Amniotic epithelial cell (primary cell): ENCODE data around the gene CHRM5.

ENCODE experiments used
- DNase-seq: peaks from one replicate; pipeline ENCODE4 v3.0.0-alpha.2; 2010; ENCODE audit warnings: low read depth

CHRM5 gene

GRCh38 chr15:34043391-34043790, 75.1 kb downstream of the CHRM5 start:
- DNase-seq = peak; percentile 57

GRCh38 chr15:34043813-34044212, 75.5 kb downstream of the CHRM5 start:
- no peak for DNase-seq

GRCh38 chr15:34046471-34047145, 78.3 kb downstream of the CHRM5 start:
- DNase-seq = no peak

GRCh38 chr15:34047893-34048775, 79.8 kb downstream of the CHRM5 start:
- peak; percentile 61 for DNase-seq

DNA sequence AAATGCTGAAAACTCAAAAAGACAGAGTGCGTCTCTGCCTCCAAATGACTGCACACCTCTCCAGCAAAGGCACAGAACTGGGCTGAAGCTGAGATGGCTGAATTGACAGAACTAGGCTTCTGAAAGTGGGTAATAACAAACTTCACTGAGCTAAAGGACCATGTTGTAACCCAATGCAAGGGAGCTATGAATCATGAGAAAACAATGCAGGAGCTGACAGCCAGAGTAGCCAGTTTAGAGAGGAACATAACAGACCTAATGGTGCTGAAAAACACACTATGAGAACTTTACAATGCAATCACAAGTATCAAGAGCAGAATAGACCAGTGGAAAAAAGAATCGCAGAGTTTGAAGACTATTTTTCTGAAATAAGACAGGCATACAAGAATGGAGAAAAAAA, 80.8 kb downstream of the CHRM5 start:
- peak; percentile 91 for DNase-seq

- DNase-seq = peak; percentile 21
These were observed 82.1 kb downstream of the CHRM5 start for GRCh38 chr15:34050385-34050784.

DNA sequence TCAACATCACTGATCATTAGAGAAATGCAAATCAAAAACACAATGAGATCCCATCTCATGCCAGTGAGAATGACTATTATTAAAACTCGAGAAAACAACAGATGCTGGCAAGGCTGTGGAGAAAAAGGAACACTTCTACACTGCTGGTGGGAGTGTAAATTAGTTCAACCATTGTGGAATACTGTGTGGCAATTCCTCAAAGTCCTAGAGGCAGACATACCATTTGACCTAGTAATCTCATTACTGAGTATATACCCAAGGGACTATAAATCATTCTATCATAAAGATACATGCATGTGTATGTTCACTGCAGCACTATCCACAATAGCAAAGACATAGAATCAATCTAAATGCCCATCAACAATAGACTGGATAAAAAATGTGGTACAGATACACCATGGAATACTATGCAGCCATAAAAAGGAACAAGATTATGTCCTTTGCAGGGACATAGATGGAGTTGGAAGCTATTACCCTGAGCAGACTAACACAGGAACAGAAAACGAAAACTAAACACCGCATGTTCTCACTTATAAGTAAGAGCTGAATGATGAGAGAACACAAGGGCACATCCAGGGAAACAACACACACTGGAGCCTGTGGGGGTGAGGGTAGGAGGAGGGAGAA, 85.9 kb downstream of the CHRM5 start:
- DNase-seq = no peak

GRCh38 chr15:34055868-34056595, 87.7 kb downstream of the CHRM5 start:
- DNase-seq = peak; percentile 96

- DNase-seq = peak; percentile 19
These were observed 88.6 kb downstream of the CHRM5 start for GRCh38 chr15:34056911-34057310.

- DNase-seq = no peak
These were observed 91.2 kb downstream of the CHRM5 start for GRCh38 chr15:34059476-34059875.

DNA sequence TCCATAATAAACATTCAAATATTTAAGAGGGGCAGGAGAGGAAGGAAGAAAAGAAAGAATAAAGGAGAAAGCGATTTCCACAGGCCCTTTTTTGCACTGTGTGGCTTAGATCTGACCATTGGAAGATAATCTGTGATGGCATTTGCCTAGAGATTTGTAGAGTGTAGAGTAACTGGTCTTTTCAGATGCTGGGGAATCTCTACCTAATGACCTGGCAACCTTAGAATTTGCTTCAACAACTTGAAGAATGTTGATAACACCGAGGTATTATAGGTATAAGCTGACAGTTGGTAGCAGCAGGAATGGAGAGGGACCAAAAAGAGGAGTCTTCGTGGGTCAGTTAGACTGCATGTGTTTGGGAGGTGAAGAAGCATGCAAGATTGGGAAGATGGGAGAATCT, 91.6 kb downstream of the CHRM5 start:
- no peak for DNase-seq

DNA sequence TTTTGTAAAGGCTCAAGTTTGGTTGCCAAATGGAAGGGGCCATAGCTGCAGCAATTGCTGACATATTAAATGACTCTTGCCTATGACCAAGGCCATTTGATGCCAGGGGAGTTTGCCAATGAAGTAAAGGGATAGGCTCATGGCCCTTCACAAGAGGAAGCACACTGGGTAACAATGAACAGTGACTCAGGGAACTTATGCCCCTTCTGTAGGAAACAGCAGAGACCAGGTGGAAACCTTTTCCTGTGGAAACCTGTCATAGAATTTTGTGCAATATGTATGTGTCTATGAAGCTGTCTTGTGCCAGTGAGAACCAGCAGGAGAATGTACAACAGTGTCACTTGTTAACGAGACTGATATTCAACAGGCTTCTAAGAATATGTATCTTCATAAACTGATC, 96.1 kb downstream of the CHRM5 start:
- DNase-seq = no peak

DNA sequence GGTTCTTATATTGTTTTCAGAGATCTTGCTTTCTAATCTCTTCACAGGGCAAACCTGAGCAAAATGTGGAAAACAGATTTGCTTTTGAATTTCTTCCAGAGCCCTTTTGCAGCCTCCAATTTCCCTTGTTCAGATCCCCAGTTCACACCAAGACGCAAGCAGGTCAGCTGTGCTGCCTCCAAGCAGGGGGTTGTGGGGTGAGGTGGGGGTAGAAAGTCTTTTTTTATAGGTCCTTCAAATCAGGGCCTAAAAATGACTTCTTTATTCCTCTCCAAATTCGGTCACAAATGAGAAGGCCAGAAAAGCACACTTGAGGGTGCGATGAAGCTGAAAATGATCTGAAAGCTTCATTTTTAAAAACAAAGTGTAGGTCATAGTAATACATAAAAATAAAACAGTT, 97.0 kb downstream of the CHRM5 start:
- DNase-seq = no peak

GRCh38 chr15:34065941-34066340, 97.6 kb downstream of the CHRM5 start:
- DNase-seq = no peak

GRCh38 chr15:34070003-34070402, 101.7 kb downstream of the CHRM5 start:
- no peak for DNase-seq

DNA sequence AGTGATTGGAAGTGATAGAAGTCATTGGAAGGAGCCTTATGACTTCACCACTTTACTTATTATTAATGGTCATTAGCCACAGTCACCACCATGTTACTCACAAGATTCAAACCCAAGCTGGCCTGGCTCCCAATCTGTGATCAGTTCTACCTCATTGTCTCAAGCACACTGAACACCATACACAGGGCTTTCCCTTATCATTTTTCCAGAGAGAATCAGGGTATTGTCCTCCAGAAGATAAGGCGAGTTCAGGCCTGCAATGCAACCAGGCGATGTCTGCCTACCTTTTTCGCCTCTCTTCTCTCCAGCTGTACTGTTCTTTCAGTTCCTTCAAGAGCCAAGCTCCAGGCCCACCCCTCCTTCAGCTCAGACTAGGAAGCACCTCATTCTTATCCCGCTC, 108.5 kb downstream of the CHRM5 start:
- DNase-seq = no peak

GRCh38 chr15:34078900-34079299, 110.6 kb downstream of the CHRM5 start:
- DNase-seq = no peak

DNA sequence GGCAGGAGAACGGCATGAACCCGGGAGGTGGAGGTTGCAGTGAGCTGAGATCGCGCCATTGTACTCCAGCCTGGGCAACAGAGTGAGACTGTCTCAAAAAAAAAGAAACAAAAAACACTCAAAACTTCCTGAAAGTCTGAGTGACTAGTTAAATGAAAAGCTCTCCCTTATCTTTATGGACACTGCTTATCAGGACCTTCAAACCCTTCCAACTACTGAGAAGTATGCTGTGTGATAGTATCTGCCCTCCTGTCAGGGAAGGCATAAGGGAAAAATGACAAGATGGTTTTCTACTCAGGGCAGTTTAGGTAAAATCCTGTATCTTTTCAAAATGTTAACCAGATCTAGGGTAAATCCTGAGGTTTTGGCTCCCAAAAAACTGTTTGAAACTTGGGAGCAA, 111.6 kb downstream of the CHRM5 start:
- DNase-seq = no peak

DNA sequence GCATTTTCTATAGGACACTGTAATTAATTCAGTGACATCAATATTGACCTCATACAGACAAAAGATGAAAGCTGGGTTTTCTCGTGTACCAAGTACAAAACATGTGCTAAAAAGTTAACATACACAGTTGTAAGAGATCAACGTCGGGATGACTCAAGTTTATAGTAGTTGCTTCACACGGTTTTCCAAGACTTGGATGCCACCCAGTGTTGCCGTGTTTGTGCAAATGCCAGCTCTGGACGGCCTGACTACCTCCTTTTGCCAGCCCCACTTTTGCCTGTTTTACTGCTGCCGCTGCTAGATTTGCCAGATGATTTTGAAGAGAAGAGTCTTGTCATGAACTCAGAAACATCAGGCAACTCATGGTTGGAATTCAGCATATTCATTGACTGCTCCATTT, 115.8 kb downstream of the CHRM5 start:
- DNase-seq = peak; percentile 14

DNA sequence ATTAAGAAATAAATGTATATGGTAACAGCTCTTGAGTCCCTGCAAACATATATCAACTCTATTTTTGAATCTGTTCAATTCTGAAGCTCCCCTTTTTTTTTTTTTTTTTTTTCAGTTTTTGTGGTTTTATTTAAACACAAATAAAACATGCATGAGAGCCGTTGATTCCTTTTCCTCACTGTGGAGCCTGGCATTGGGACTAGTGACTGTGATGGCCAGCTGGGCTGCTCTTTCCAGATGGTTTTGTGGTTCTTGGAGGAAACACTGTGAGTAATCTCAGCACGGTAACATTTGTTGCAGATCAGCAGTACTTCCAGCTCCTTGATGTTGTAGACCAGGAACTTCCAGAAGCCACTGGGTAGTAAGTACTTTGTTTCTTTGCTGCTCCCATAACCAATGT, 117.4 kb downstream of the CHRM5 start:
- DNase-seq = no peak

DNA sequence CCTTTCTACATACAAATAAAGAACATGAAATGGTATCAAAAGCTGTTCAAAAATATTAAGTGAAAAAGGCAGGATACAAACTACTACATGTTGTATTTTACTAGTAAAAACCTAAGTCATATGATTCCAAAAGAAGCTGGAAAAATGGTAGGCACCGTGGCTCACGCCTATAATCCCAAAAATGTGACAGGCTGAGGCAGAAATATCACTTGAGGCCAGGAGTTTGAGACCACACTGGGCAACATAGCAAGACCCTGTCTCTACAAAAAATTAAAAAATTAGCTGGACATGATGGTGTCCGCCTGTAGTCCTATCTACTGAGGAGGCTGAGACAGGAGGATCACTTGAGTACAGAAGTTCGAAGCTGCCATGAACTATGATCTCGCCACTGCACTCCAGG, 131.6 kb downstream of the CHRM5 start:
- no peak for DNase-seq
